ENCODE data around the gene POU2AF3. TPM values are rescaled to one million over a fixed set of nuclear protein-coding genes. Genes with fewer than 3 reads are reported as not detected.

The POU2AF3 gene
- total RNA-seq, 1 experiment from 2014 or later: not detected

- in situ Hi-C loops (cut with HindIII; ENCODE audit: low pct_unique_long_range_greater_than_20kb, low sequenced_read_pairs): no loop called here
- no peak for DNase-seq (ENCODE audit: low read depth, low spot score)
Observed at GRCh38 chr11:111339758-111340388, 41.5 kb downstream of the POU2AF3 start.

- in situ Hi-C loops (cut with HindIII; ENCODE audit: low pct_unique_long_range_greater_than_20kb, low sequenced_read_pairs): no loop called here
- DNase-seq (ENCODE audit: low read depth, low spot score): no peak
Observed at GRCh38 chr11:111342329-111342728, 44.0 kb downstream of the POU2AF3 start.

- DNase-seq (ENCODE audit: low read depth, low spot score): no peak
- in situ Hi-C loops (cut with HindIII; ENCODE audit: low pct_unique_long_range_greater_than_20kb, low sequenced_read_pairs): no loop called here
Observed at GRCh38 chr11:111344032-111344431, 45.7 kb downstream of the POU2AF3 start.

- DNase-seq (ENCODE audit: low read depth, low spot score): no peak
- in situ Hi-C loops (cut with HindIII; ENCODE audit: low pct_unique_long_range_greater_than_20kb, low sequenced_read_pairs): no loop called here
Observed at GRCh38 chr11:111347002-111347722, 48.8 kb downstream of the POU2AF3 start.

- in situ Hi-C loops (cut with HindIII; ENCODE audit: low pct_unique_long_range_greater_than_20kb, low sequenced_read_pairs): no loop called here
- DNase-seq (ENCODE audit: low read depth, low spot score): no peak
Observed at GRCh38 chr11:111347723-111348115, 49.4 kb downstream of the POU2AF3 start.

GRCh38 chr11:111348147-111348546 is 49.8 kb downstream of the POU2AF3 start:
- in situ Hi-C loops (cut with HindIII; ENCODE audit: low pct_unique_long_range_greater_than_20kb, low sequenced_read_pairs): no loop called here
- DNase-seq (ENCODE audit: low read depth, low spot score): no peak

GRCh38 chr11:111349191-111349695 is 50.9 kb downstream of the POU2AF3 start:
- no peak for DNase-seq (ENCODE audit: low read depth, low spot score)

GRCh38 chr11:111350811-111351210 is 52.5 kb downstream of the POU2AF3 start:
- in situ Hi-C loops (cut with HindIII; ENCODE audit: low pct_unique_long_range_greater_than_20kb, low sequenced_read_pairs): no loop called here

More at GRCh38 chr11:111349191-111349695, 50.9 kb downstream of the POU2AF3 start:
- in situ Hi-C loops (cut with HindIII; ENCODE audit: low pct_unique_long_range_greater_than_20kb, low sequenced_read_pairs): no loop called here

GRCh38 chr11:111351374-111352055 is 53.2 kb downstream of the POU2AF3 start:
- no peak for DNase-seq (ENCODE audit: low read depth, low spot score)
- in situ Hi-C loops (cut with HindIII; ENCODE audit: low pct_unique_long_range_greater_than_20kb, low sequenced_read_pairs): no loop called here

More at GRCh38 chr11:111350811-111351210, 52.5 kb downstream of the POU2AF3 start:
- DNase-seq (ENCODE audit: low read depth, low spot score): no peak

GRCh38 chr11:111352231-111352746 is 53.9 kb downstream of the POU2AF3 start:
- in situ Hi-C loops (cut with HindIII; ENCODE audit: low pct_unique_long_range_greater_than_20kb, low sequenced_read_pairs): no loop called here
- no peak for DNase-seq (ENCODE audit: low read depth, low spot score)

GRCh38 chr11:111352935-111353710 is 54.8 kb downstream of the POU2AF3 start:
- no peak for DNase-seq (ENCODE audit: low read depth, low spot score)
- in situ Hi-C loops (cut with HindIII; ENCODE audit: low pct_unique_long_range_greater_than_20kb, low sequenced_read_pairs): no loop called here

GRCh38 chr11:111353776-111354600 is 55.6 kb downstream of the POU2AF3 start:
- in situ Hi-C loops (cut with HindIII; ENCODE audit: low pct_unique_long_range_greater_than_20kb, low sequenced_read_pairs): no loop called here
- DNase-seq (ENCODE audit: low read depth, low spot score): no peak

GRCh38 chr11:111354601-111354891 is 56.2 kb downstream of the POU2AF3 start:
- in situ Hi-C loops (cut with HindIII; ENCODE audit: low pct_unique_long_range_greater_than_20kb, low sequenced_read_pairs): no loop called here
- no peak for DNase-seq (ENCODE audit: low read depth, low spot score)

- DNase-seq (ENCODE audit: low read depth, low spot score): no peak
- in situ Hi-C loops (cut with HindIII; ENCODE audit: low pct_unique_long_range_greater_than_20kb, low sequenced_read_pairs): no loop called here
Observed at GRCh38 chr11:111355101-111355500, 56.8 kb downstream of the POU2AF3 start.

- in situ Hi-C loops (cut with HindIII; ENCODE audit: low pct_unique_long_range_greater_than_20kb, low sequenced_read_pairs): no loop called here
- DNase-seq (ENCODE audit: low read depth, low spot score): no peak
Observed at GRCh38 chr11:111355956-111356659, 57.8 kb downstream of the POU2AF3 start.

- in situ Hi-C loops (cut with HindIII; ENCODE audit: low pct_unique_long_range_greater_than_20kb, low sequenced_read_pairs): no loop called here
- no peak for DNase-seq (ENCODE audit: low read depth, low spot score)
Observed at GRCh38 chr11:111356660-111357048, 58.3 kb downstream of the POU2AF3 start.
